Right hindlimb (tissue), 1 donor: Measurements from ENCODE around the gene IQGAP2.
A peak's percentile ranks its signal among the peaks of the same experiment; 100 is the strongest.

Experiments
- DNase-seq: peaks from one replicate; pipeline ENCODE4 v3.0.0-alpha.2; 2018

The IQGAP2 gene

GRCh38 chr5:76695346-76695745 is 292.3 kb downstream of the IQGAP2 start:
- DNase-seq, result no peak

DNA sequence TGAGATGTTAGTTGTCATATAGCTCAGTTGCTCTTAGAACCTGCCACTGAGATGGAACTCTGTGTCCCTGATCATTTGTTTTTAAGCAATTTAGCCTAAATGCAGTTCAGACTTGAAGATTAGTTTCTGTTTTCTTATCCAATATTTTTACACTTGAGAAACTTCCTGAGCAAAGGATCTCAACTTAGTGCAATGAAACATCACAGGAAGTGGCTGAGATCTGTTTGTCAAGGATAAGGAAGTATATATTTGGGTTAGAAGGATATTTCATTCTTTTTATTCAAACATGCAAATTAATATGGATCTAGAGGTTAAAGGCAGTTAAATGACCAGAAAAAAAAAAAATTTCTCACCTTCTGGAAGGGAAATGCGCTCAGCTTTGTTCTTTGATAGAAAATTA is 293.2 kb downstream of the IQGAP2 start:
- no peak for DNase-seq

- no peak for DNase-seq
Measured at GRCh38 chr5:76697670-76698069, 294.6 kb downstream of the IQGAP2 start.

DNA sequence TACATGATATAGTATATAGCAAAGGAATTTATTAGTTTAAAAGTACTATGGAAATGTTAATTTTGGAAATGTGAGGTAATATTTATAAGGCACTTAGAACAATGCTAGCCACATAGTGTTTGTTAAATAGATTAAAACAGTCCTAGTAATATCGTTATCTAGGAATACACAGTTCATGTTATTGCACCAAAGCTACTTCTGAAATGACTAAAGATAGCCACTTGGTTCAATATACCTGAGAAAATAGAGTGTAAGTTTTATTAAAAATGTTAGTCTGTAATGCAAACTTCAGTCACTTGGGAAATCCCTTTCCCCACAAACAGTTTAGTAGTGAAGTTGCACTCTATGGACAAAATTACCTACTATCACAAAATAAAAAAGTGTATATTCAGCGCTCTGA is 297.5 kb downstream of the IQGAP2 start:
- DNase-seq, result no peak

GRCh38 chr5:76701298-76701697 is 298.2 kb downstream of the IQGAP2 start:
- no peak for DNase-seq

DNA sequence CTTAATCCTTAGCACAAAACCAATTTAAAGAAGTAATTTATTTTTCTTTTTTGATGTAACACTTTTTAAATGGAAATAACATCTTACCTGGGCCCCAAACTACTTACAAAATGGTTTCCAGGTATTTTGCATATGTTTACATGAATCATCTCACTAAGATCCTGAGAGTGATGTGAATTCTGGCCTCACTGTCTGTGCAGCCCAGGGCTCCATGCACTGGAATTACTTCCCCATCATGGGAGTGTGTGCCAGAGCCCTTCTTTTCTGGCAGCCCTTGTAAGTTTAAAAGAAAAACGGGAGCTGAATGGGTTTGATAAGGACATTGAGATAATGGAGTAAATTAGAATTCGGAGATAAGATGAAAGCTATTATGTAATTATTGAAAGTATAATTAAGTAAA is 300.6 kb downstream of the IQGAP2 start:
- no peak for DNase-seq

DNA sequence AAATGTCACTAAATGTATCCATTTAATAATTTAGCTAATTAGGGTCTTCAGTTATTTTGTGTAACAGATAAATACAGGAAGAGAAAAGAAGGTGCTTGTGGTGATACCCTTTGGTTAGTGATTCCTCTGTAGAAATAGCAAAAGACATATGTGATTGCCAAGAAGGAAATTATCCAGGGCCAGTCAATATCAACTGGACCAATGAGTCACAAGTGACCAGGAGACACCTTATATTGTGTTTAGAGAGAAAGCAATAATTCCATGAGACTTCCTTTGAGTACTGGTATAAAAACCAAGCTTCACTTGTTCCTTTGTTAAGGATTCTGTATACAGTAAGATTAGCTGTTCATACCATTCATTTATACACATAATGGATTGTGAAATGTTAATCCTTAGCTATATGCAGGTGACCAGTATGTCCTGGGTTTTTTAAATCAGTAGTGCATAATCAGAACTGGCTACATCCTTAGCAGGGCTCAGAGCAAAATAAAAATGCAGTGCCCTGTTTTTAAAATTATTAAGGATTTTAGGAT is 301.1 kb downstream of the IQGAP2 start:
- no peak for DNase-seq

DNA sequence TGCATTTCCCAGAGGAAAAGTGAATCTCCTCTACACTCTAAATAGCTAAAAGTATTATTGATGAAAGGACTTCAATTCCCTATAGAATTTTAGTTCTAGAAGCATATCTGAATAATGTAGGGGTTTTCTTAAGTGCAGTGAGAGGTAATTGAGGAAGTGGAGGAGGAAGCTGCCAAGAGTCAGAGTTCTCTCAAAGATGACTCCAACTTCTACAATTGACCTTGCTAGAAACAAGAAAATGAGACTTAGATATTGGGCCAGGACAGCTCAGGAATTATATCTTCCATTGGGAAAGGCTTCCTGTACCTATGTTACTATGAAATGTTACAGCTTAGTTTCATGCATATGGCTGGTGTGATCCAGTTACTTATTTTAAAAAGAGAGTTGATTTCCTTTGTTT is 302.5 kb downstream of the IQGAP2 start:
- no peak for DNase-seq

GRCh38 chr5:76709762-76710161 is 306.7 kb downstream of the IQGAP2 start:
- DNase-seq, result no peak

DNA sequence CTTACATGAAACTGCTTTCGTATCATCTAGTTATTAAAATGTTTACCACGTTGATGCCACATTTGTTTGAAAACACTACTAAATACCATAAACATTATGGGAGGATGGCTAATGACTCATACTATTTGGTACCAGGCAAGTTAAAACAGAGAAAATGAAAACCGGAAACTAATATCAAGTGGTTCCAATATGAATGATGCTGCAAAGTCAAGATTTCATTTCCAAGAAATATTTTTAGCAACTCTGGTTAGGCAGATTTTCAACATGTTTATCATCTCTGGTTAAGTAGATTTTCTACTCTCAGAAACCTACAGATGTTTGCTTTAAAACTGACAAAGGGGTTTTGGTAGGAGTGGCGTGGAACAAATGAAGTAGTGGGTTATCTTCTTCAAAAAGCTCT is 307.9 kb downstream of the IQGAP2 start:
- DNase-seq, result no peak

GRCh38 chr5:76714751-76715485 is 311.8 kb downstream of the IQGAP2 start:
- peak; percentile 55 for DNase-seq

GRCh38 chr5:76715486-76715735 is 312.3 kb downstream of the IQGAP2 start:
- no peak for DNase-seq

- DNase-seq, result peak; percentile 83
Measured at GRCh38 chr5:76715736-76716455, 312.8 kb downstream of the IQGAP2 start, which contains the start of gene F2R. Gene F2R (plus strand): TSS chr5:76716126. CDS start chr5:76716308, 182 bp downstream.

- no peak for DNase-seq
Measured at GRCh38 chr5:76716456-76717157, 313.5 kb downstream of the IQGAP2 start.

DNA sequence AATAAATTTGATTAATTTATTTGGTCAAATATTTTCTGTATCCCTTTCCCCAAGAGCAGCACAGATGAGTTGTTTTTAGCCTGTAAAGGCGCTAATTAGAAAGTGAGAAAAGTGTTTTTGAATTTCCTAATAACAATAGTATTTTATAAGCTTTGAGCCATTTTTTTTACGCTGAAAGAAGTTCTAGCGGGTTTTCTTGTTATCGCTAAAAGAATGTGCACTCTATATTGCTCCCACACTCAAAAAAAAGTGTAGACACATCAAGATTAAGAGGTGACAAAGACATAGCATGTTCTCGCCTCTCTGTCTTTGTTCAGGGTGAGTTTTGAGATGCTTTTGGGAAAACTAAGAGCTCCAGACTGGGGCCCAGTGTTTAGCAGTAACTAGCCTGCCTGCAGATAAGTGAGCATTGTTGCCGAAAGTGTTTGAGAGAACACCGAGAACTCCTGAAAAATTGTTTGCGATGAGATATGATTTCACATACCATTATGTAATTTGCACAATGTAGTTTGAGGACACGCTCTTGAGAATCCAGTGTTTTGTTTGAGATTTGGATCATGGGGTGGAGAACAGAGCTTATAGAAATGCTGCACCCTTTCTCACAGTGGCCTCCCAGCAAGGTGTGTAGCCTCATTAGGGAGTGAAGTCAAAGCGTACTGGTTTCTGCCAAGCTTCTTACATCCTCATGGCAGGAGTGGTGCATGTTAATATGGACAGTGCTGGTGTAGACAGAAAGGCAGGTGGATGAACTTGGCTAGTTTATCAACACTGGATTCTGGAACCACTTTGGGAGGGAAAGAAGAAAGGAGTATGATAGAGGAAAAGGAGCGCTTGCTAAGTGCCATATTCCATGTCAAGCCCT is 314.4 kb downstream of the IQGAP2 start:
- DNase-seq, result no peak

- no peak for DNase-seq
Measured at GRCh38 chr5:76718381-76718832, 315.3 kb downstream of the IQGAP2 start.

DNA sequence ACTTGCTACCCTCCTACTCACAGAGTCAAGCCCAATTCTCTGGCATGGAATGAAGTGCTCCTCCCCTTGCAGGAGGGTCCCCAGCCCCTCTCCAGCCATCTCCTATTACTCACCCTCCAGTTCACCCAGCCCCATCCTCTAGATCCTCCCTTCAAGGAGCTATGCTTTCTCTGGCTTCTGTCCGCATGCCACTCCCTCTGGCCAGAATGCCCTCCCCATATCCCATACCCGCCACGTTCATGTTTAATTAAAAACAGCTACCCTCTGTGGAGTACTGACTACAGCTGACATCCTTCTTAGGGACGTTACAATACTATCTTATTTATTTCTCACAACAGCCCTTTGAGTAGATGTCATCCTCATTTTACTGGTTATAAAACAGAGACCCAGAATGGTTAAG is 315.8 kb downstream of the IQGAP2 start:
- DNase-seq, result no peak

DNA sequence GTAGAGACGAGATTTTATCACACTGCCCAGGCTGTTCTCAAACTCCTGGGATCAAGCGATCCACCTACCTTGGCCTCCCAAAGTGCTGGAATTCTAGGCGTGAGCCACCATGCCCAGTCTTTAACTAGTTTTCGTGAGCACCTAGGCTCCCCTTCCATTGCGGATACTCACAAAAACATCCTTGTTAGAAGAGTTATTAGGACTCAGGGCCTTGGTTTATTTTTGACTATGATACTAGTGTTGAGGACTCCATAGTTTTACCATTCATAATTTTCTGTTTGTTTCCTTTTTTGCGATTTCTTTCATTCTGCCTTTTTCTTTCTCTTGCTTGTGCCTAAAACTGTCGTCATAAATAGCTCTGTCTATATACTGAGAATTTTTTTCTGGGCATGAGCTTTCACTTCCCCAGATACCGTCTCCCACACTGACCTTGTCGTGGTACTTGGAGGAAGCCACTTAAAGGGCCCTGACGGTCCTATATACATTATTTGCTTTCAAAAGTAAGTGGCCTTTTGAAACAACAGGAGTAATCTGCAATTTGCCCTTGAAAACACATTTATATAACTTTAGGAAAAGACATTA is 318.0 kb downstream of the IQGAP2 start:
- no peak for DNase-seq

GRCh38 chr5:76723266-76723665 is 320.2 kb downstream of the IQGAP2 start:
- no peak for DNase-seq

DNA sequence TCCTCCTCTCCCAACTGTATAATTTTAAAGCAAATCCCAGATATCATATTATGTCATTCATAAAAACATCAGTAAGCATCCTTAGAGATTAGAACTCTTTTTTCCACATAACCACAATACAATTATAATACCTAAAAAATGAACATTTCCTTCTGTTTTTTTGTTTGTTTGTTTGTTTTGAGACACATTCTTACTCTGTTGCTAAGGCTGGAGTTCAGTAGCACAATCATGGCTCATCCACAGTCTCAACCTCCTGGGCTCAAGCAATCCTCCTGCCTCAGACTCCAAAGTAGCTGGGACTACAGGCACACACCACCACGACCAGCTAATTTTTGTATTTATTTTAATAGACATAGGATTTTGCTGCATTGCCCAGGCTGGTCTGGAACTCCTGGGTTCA is 320.8 kb downstream of the IQGAP2 start:
- DNase-seq, result no peak

- no peak for DNase-seq
Measured at GRCh38 chr5:76724871-76725270, 321.8 kb downstream of the IQGAP2 start.

DNA sequence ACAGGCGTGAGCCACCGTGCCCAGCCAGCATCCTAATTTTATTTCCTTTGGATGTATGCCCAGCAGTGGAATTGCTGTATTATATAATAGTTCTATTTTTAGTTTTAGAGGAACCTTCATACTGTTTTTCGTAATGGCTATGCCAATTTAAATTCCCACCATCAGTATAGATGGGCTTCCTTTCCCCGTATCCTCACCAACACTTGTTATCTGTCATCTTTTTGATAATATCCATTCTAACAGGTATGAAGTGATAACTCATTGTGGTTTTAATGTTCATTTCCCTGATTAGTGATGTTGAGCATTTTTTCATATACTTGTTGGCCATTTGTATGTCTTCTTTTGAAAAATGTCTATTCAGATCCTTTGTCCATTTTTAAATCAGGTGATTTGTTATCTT is 325.9 kb downstream of the IQGAP2 start:
- DNase-seq, result no peak
